Dermis blood vessel endothelial cell (primary cell): ENCODE results near the gene SPTBN1. TPM values are rescaled to one million over a fixed set of nuclear protein-coding genes. Genes with fewer than 3 reads are reported as not detected.

Experiments used
- total RNA-seq: library from RNA; depleted of rRNA; stranded (reverse); fragments of >200 nt; gene quantifications from 2 replicates; pipeline ENCODE4 v1.2.3, GENCODE V29; 2014

SPTBN1 gene
- total RNA-seq, 1 donor from 2014 or later, result 916 TPM

Other genes with a start within 250 kb of the SPTBN1 start
- not detected in 2 replicates for gene TSPYL6, start 200.1 kb upstream of the SPTBN1 start, total RNA-seq